IMR-90 (cell line): ENCODE results near the gene GSTM3. TPM values are rescaled to one million over a fixed set of nuclear protein-coding genes. Genes with fewer than 3 reads are reported as not detected.

Source experiments
- ATAC-seq: fragments of 200-7000 bp; cut with Tn5 transposase; 2 replicates; pipeline ENCODE4 v1.9.1; 2020; ENCODE audit warnings: low read depth, mild to moderate bottlenecking, moderate library complexity
- BruUV-seq: library from RNA; stranded (reverse); fragments of 400-500 nt; replicated peaks from 2 replicates; lab custom pipeline; 2021; lab: Mats Ljungman, UMichigan
- CTCF ChIA-PET: fragments of 300-600 bp; formaldehyde crosslinking; extraction: SDS; loops from one replicate; lab custom pipeline; 2021; ENCODE audit warnings: antibody characterized with exemption; lab: Yijun Ruan, JAX
- POLR2A ChIA-PET: fragments of 300-600 bp; sonication (Branson Sonifier 250); formaldehyde crosslinking; loops from one replicate; lab custom pipeline; 2022; ENCODE audit warnings: antibody characterized with exemption; ENCODE audit not compliant: unreplicated experiment; lab: Charles Lee
- DNase-seq: peaks from one replicate; pipeline ENCODE4 v3.0.0; 2013
- H2AFZ ChIP-seq: replicated peaks from 2 replicates; pipeline ENCODE3; 2013; ENCODE audit warnings: low read length, mild to moderate bottlenecking; ENCODE audit not compliant: poor library complexity
- H2AK5ac ChIP-seq: 2 replicates; pipeline ENCODE4 v1.6.1; 2013; ENCODE audit warnings: low read depth, low read length, inconsistent platforms
- H2AK9ac ChIP-seq: replicated peaks from 2 replicates; pipeline ENCODE3; 2013; ENCODE audit warnings: mild to moderate bottlenecking, low read depth, low read length, moderate library complexity; ENCODE audit not compliant: poor library complexity
- H2BK120ac ChIP-seq: 2 replicates; pipeline ENCODE4 v1.6.1; 2013; ENCODE audit warnings: low read depth, low read length, inconsistent platforms
- H2BK15ac ChIP-seq: 3 replicates; pipeline ENCODE4 v1.6.1; 2013; ENCODE audit warnings: low read depth, low read length, inconsistent platforms
- H2BK20ac ChIP-seq: 2 replicates; pipeline ENCODE4 v1.6.1; 2013; ENCODE audit warnings: low read depth, mild to moderate bottlenecking, inconsistent platforms, low read length, moderate library complexity
- H2BK5ac ChIP-seq: 2 replicates; pipeline ENCODE4 v1.6.1; 2013; ENCODE audit warnings: mild to moderate bottlenecking, low read depth, low read length, inconsistent platforms; ENCODE audit not compliant: poor library complexity, severe bottlenecking
- H3K14ac ChIP-seq: replicated peaks from 2 replicates; pipeline ENCODE4 v1.6.1; 2013; ENCODE audit warnings: low read depth, low read length, inconsistent platforms
- H3K18ac ChIP-seq: 2 replicates; pipeline ENCODE4 v1.6.1; 2013; ENCODE audit warnings: low read depth, low read length, control low read depth
- H3K23ac ChIP-seq: 2 replicates; pipeline ENCODE4 v1.6.1; 2013; ENCODE audit warnings: low read depth, low read length, inconsistent platforms
- H3K27ac ChIP-seq: 2 replicates; pipeline ENCODE4 v1.5.1; 2013; ENCODE audit warnings: mild to moderate bottlenecking, control low read depth, low read length; ENCODE audit not compliant: insufficient read depth
- H3K27me3 ChIP-seq: 2 replicates; pipeline ENCODE4 v1.6.1; 2013; ENCODE audit warnings: low read length; ENCODE audit not compliant: control insufficient read depth, insufficient read depth
- H3K36me3 ChIP-seq: 2 replicates; pipeline ENCODE4 v1.6.1; 2013; ENCODE audit warnings: low read length, mixed read lengths; ENCODE audit not compliant: control insufficient read depth, insufficient read depth
- H3K4ac ChIP-seq: 2 replicates; pipeline ENCODE4 v1.6.1; 2013; ENCODE audit warnings: low read depth, low read length, inconsistent platforms
- H3K4me1 ChIP-seq: 2 replicates; pipeline ENCODE4 v1.6.1; 2013; ENCODE audit warnings: low read length, mixed read lengths; ENCODE audit not compliant: control insufficient read depth, insufficient read depth
- H3K4me2 ChIP-seq: 2 replicates; pipeline ENCODE4 v1.6.1; 2013; ENCODE audit warnings: low read depth, mild to moderate bottlenecking, control low read depth, low read length, moderate library complexity
- H3K4me3 ChIP-seq: 2 replicates; pipeline ENCODE4 v1.5.1; 2013; ENCODE audit warnings: low read depth, mild to moderate bottlenecking, control low read depth, low read length, moderate library complexity; ENCODE audit not compliant: insufficient read depth
- H3K56ac ChIP-seq: 2 replicates; pipeline ENCODE4 v1.6.1; 2013; ENCODE audit warnings: low read length, inconsistent platforms; ENCODE audit not compliant: insufficient read depth; ENCODE audit errors: extremely low read depth
- H3K79me1 ChIP-seq, 2 experiments: 2 replicates each; pipeline ENCODE4 v1.6.1; 2013; ENCODE audit warnings: low read length in 2 of 2, inconsistent platforms in 1 of 2, low read depth in 1 of 2
- H3K9ac ChIP-seq: 2 replicates; pipeline ENCODE4 v1.6.1; 2013; ENCODE audit warnings: low read depth, low read length, control low read depth
- H3K9me1 ChIP-seq: 2 replicates; pipeline ENCODE4 v1.6.1; 2013; ENCODE audit warnings: low read length, inconsistent platforms; ENCODE audit not compliant: insufficient read depth
- H3K9me3 ChIP-seq: 2 replicates; pipeline ENCODE4 v1.6.1; 2013; ENCODE audit warnings: low read length; ENCODE audit not compliant: control insufficient read depth, insufficient read depth
- H4K20me1 ChIP-seq: 2 replicates; pipeline ENCODE4 v1.6.1; 2013; ENCODE audit warnings: low read length, inconsistent platforms; ENCODE audit not compliant: insufficient read depth
- H4K5ac ChIP-seq: 2 replicates; pipeline ENCODE4 v1.6.1; 2013; ENCODE audit warnings: mild to moderate bottlenecking, low read depth, low read length, control low read depth
- H4K8ac ChIP-seq, 2 experiments: 2 replicates each; pipeline ENCODE4 v1.6.1; 2013; ENCODE audit warnings: low read depth in 2 of 2, low read length in 2 of 2, control low read depth in 1 of 2, inconsistent platforms in 1 of 2
- H4K91ac ChIP-seq: 2 replicates; pipeline ENCODE4 v1.6.1; 2013; ENCODE audit warnings: low read depth, low read length, inconsistent platforms; ENCODE audit not compliant: insufficient read depth
- BHLHE40 ChIP-seq: fragments of 150-350 bp; IDR thresholded peaks from 2 replicates; pipeline ENCODE4 v1.6.1; 2016; ENCODE audit warnings: mild to moderate bottlenecking, low read depth, low read length
- CEBPB ChIP-seq: IDR thresholded peaks from 2 replicates; pipeline ENCODE4 v1.6.1; 2012; ENCODE audit warnings: low read depth, low read length, improper control_type of control experiment
- ELK1 ChIP-seq: fragments of 150-350 bp; IDR thresholded peaks from 2 replicates; pipeline ENCODE4 v1.6.1; 2016; ENCODE audit warnings: low read depth, mild to moderate bottlenecking, low read length, moderate library complexity, borderline replicate concordance
- FOS ChIP-seq: fragments of 150-350 bp; IDR thresholded peaks from 2 replicates; pipeline ENCODE4 v1.6.1; 2016; ENCODE audit warnings: low read depth, low read length
- SMC3 ChIP-seq: fragments of 150-350 bp; IDR thresholded peaks from 2 replicates; pipeline ENCODE4 v1.6.1; 2016; ENCODE audit warnings: low read depth, mild to moderate bottlenecking, antibody characterized with exemption, low read length, moderate library complexity
- WGBS, 2 experiments: methylation state at CpG; one replicate each; pipeline versions ENCODE4 v1.1.5 to v1.1.7; 2013; ENCODE audit warnings: missing lambda C conversion rate in 2 of 2; ENCODE audit not compliant: insufficient read length in 1 of 2; ENCODE audit errors: extremely low coverage in 2 of 2; 5-methylcytosine and 5-hydroxymethylcytosine counted together
- dilution Hi-C: fragments of 300-500 bp; cut with HindIII; formaldehyde crosslinking; loops from one replicate; pipeline ENCODE4 v1.14.3; 2018; ENCODE audit warnings: low sequenced_read_pairs; ENCODE audit not compliant: unreplicated experiment
- in situ Hi-C: fragments of 300-500 bp; cut with MboI; formaldehyde crosslinking; loops from 3 replicates; pipeline ENCODE4 v1.14.3; 2019; ENCODE audit warnings: low sequenced_read_pairs, inconsistent platforms, mixed read lengths
- intact Hi-C: fragments of 100-400 bp; cut with micrococcal nuclease; formaldehyde crosslinking; loops from 2 replicates; pipeline ENCODE4 v1.10.0; 2022
- polyA plus RNA-seq, 3 experiments: library from polyadenylated mRNA; depleted of rRNA; stranded (reverse); fragments of >200 nt; gene quantifications; 2 replicates each; pipeline ENCODE4 v1.2.3, GENCODE V29; 2012; ENCODE audit warnings: low replicate concordance in 1 of 3
- total RNA-seq: library from RNA; depleted of rRNA; stranded (reverse); fragments of >200 nt; gene quantifications from 2 replicates; pipeline ENCODE4 v1.2.3, GENCODE V29; 2012
- TF ChIP-seq, protein P1 (sequence below): conservative IDR thresholded peaks from 2 replicates; pipeline ENCODE4 v1.5.1; 2012; ENCODE audit warnings: mild to moderate bottlenecking, low read depth, low read length, improper control_type of control experiment

GSTM3 gene
- total and polyA plus RNA-seq, 2 of the 4 experiments (the other 2 are of a cell fraction), result 102 to 131 TPM

DNA sequence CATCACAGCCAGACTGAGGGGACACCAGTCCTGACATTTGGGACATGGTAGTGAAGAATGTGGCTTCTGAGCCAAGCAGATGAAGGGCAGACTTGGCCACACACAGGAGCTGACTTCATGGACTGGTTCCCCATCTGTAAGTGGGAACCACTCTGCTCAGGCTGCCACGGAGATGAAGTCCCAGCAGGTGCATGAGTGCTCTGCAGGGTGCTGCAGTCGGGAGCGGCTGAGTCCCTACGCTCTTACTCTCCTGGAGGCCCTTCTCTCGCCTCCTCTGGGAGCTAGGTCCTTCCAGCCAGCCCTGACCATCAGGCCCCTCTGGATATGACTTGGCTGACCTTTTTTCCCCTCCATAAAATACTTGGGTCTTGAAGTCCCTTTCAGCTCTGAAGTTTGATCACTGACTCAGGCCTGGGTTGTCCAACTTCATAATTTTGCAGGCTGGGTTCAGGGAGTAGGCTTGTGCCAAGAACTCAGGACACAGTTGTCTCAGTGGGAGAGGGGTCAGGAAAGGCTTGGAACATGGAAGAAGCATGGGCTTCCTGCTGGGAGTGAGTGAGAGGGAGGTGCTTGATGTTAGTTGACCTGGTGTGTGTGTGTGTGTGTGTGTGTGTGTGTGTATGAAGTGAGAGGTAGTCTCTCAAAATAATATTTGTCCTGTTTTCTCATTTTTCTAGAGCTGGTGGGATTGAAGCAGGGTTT lies 43.9 kb upstream of the GSTM3 start (continued):
- no peak for TF ChIP-seq FOS

DNA sequence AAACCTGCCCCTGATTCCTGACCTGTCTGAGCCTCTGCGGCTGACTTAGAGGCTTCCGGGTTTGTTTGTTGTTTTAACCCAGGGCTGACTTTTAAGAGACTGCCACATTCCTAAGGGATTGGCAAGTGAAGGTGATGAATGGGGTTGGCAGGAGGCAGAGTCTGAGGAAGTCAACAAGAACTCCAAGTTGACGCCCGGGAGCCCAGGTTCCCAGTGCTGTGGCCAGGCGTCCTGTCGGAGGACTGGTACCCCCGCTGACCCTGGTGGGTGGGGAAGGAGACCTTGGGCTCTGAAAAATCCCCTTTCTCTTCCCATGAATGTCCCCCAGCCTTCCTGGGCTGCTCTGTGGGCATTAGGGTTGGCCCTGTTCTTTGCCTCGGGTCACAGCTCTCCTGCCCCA lies 42.6 kb upstream of the GSTM3 start:
- Histone ChIP-seq H3K14ac (peak overlapping the region; percentile 85), H3K9me1 (peaks cover 28% of the 10 kb centered on the region), H3K56ac (peak overlapping the region; percentile 26; the same call in 1 of the 2 replicates), H3K4me1 (peaks cover 27% of the 10 kb centered on the region), H4K91ac (peak overlapping the region; percentile 91), H2BK20ac (peak overlapping the region; percentile 90; the same call in 1 of the 2 replicates), H3K4ac (peak overlapping the region; percentile 90), H2BK5ac (peak overlapping the region; percentile 16), H2AK9ac (peak overlapping the region; percentile 84), H3K18ac (peak overlapping the region; percentile 59), H4K20me1 (no peaks in the 10 kb centered on the region), H2BK15ac (0 out of 3 replicates have a peak overlapping the region, but pooled peaks have one; percentile 73), H3K4me3 (no peak overlapping the region), H3K4me2 (no peak overlapping the region; the same call in 1 of the 2 replicates), H3K36me3 (no peaks in the 10 kb centered on the region), H2AK5ac (peak overlapping the region; percentile 89), H3K27ac (peak overlapping the region; percentile 30), H2AFZ (peak overlapping the region; percentile 18), H4K8ac (peak overlapping the region in 1 of 2 experiments; percentile 77; a peak in 2 of 4 replicates), H3K9ac (no peak overlapping the region), H2BK120ac (peak overlapping the region; percentile 85), H3K23ac (peak overlapping the region; percentile 80; the same call in 1 of the 2 replicates), H3K27me3 (no peaks in the 10 kb centered on the region), H3K79me1 (no peaks in the 10 kb centered on the region), H3K9me3 (no peaks in the 10 kb centered on the region), H4K5ac (peak overlapping the region; percentile 31)
- no TSS peak for BruUV-seq
- ChIA-PET POLR2A (no interaction called here), CTCF (interaction anchor here (1.6 kb wide), 1 partner anchor 9 kb away, joined by 5 read pairs; no protein-coding TSS in a partner anchor)
- TF ChIP-seq CEBPB, result no peak
- peak; percentile 49; the same call in 1 of the 2 replicates for TF ChIP-seq BHLHE40
- no peak for TF ChIP-seq ELK1
- no peak for TF ChIP-seq SMC3
- TF ChIP-seq, protein P1, sequence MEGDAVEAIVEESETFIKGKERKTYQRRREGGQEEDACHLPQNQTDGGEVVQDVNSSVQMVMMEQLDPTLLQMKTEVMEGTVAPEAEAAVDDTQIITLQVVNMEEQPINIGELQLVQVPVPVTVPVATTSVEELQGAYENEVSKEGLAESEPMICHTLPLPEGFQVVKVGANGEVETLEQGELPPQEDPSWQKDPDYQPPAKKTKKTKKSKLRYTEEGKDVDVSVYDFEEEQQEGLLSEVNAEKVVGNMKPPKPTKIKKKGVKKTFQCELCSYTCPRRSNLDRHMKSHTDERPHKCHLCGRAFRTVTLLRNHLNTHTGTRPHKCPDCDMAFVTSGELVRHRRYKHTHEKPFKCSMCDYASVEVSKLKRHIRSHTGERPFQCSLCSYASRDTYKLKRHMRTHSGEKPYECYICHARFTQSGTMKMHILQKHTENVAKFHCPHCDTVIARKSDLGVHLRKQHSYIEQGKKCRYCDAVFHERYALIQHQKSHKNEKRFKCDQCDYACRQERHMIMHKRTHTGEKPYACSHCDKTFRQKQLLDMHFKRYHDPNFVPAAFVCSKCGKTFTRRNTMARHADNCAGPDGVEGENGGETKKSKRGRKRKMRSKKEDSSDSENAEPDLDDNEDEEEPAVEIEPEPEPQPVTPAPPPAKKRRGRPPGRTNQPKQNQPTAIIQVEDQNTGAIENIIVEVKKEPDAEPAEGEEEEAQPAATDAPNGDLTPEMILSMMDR, result no peak
- in situ Hi-C loops (loop anchor here (25.0 kb wide), 1 partner anchor 129 kb away; the partner anchor contains the start of gene CSF1), dilution Hi-C loops (no loop called here), intact Hi-C loops (loop anchor here (2.0 kb wide), 1 partner anchor 221 kb away; no protein-coding TSS in a partner anchor)
- DNase-seq (peak; percentile 76), ATAC-seq (peak; percentile 47)
- WGBS, 2 experiments, result 0% methylated on average over 1 of the region's 8 CpGs; no CpG with 5 or more reads in 1 of the 2 experiments
